IgD-negative memory B cell (primary cell): ENCODE data around the gene KCNK15. TPM values are rescaled to one million over a fixed set of nuclear protein-coding genes. Genes with fewer than 3 reads are reported as not detected.
"Not testable (repeated sequence)": the region's sequence is repeated elsewhere in the genome, so short reads cannot be mapped to it uniquely, and the experiment has no call there.

Experiments
- H3K27ac Mint-ChIP-seq, 3 donors: one replicate each; pipeline ENCODE4 v1.8.0; 2020 to 2022; ENCODE audit warnings: mild to moderate bottlenecking in 3 of 3, mixed read lengths in 3 of 3, moderate library complexity in 1 of 3
- H3K27me3 Mint-ChIP-seq: one replicate; pipeline ENCODE4 v1.8.0; 2021; ENCODE audit warnings: mixed read lengths
- H3K36me3 Mint-ChIP-seq: one replicate; pipeline ENCODE4 v1.8.0; 2020; ENCODE audit warnings: mild to moderate bottlenecking, mixed read lengths
- H3K4me1 Mint-ChIP-seq, 3 donors: one replicate each; pipeline ENCODE4 v1.8.0; 2020 to 2022; ENCODE audit warnings: mixed read lengths in 3 of 3, mild to moderate bottlenecking in 1 of 3
- H3K4me3 Mint-ChIP-seq, 4 donors: one replicate each; pipeline ENCODE4 v1.8.0; 2020 to 2022; ENCODE audit warnings: mild to moderate bottlenecking in 4 of 4, mixed read lengths in 4 of 4, moderate library complexity in 3 of 4
- H3K9me3 Mint-ChIP-seq, 3 donors: one replicate each; pipeline ENCODE4 v1.8.0; 2020 to 2021; ENCODE audit warnings: mixed read lengths in 3 of 3, mild to moderate bottlenecking in 1 of 3
- polyA plus RNA-seq: library from polyadenylated mRNA; unstranded; fragments of 300-500 nt; fragmentation: Illumina TruSeq; gene quantifications from one replicate; pipeline ENCODE4 v1.2.3, GENCODE V29; 2021

Gene KCNK15
- polyA plus RNA-seq: not detected

DNA sequence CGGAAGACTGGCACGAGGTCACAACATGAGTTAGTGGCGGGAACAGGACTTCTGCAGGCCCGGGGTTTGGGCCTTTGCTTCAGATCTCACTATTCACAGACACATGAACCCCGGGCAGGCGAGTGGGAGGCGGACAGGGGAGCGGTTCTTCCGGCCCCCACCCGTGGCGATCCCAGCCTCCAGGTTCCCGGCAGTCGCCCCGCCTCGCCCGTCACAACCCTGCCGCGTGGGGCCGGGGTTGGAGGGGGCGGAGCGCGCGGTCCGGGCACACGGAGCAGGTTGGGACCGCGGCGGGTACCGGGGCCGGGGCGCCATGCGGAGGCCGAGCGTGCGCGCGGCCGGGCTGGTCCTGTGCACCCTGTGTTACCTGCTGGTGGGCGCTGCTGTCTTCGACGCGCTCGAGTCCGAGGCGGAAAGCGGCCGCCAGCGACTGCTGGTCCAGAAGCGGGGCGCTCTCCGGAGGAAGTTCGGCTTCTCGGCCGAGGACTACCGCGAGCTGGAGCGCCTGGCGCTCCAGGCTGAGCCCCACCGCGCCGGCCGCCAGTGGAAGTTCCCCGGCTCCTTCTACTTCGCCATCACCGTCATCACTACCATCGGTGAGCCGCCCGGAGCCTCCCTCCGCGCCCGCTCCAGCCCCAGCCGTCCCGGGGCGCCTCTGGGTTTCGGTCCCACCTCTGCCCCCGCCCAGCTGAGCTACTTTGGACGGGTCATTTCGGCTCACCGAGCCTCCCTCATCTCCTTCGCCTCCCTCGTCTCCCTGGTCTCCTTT lies at the start of gene KCNK15:
Gene KCNK15 (plus strand): TSS at position 268 of the 769 bp plus-strand sequence. CDS start 46 bp downstream, at position 314.
- Mint-ChIP-seq H3K27ac (no peak within 1 kb of the TSS), H3K36me3 (peaks cover 2% of the 10 kb centered on the region), H3K9me3 (no peaks in the 10 kb centered on the region), H3K4me3 (peak within 1 kb of the TSS; percentile 18 to 88 (median 67)), H3K4me1 (peaks cover 0 to 7% (median 5%) of the 10 kb centered on the region in 3 donors), H3K27me3 (peaks cover 32% of the 10 kb centered on the region)

DNA sequence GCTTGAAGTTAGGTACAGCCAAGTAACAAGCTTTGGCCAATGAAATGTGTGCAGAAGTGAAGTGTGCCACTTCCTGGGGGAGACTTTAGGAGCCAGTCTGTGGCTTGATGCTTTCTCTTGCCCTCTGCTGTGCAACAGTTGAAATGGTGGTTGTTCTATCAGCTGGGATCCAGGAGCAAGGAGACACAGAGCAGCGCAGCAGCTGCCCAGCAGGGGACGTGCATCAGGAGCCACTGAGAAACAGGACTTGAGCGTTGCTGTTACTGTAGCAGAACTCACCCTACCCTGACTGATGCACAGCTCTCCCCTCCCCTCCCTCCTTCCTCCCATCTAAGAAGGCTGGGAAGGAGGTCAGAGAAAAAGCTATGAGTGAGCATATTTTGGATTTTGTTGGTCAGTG lies 49.4 kb upstream of the KCNK15 start:
- no peak overlapping the region for H3K27ac Mint-ChIP-seq
- H3K4me1 Mint-ChIP-seq: peaks cover 0 to 6% (median 0%) of the 10 kb centered on the region in 3 donors
- H3K36me3 Mint-ChIP-seq: peaks cover 3% of the 10 kb centered on the region
- H3K9me3 Mint-ChIP-seq: peaks cover 0 to 3% (median under 1%) of the 10 kb centered on the region in 3 donors
- H3K4me3 Mint-ChIP-seq: no peak overlapping the region
- peaks cover 7% of the 10 kb centered on the region for H3K27me3 Mint-ChIP-seq

DNA sequence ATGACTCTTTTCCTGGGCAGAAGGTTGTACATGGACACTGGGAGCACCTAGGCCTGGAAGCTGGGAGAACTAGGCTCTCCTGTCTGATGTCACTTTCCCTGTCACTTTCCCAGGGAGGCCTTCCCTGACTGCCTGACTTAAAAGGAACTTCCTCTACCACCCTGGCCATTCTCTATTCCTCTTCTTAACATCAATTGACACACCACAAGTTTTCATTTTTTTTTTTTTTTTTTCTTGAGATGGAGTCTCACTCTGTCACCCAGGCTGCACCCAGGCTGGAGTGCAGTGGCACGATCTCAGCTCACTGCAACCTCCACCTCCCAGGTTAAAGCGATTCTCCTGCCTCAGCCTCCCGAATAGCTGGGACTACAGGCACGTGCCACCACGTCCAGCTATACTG lies 48.6 kb upstream of the KCNK15 start:
- not testable (repeated sequence) for H3K4me1 Mint-ChIP-seq, H3K27me3 Mint-ChIP-seq, H3K4me3 Mint-ChIP-seq, H3K9me3 Mint-ChIP-seq, H3K36me3 Mint-ChIP-seq, H3K27ac Mint-ChIP-seq

DNA sequence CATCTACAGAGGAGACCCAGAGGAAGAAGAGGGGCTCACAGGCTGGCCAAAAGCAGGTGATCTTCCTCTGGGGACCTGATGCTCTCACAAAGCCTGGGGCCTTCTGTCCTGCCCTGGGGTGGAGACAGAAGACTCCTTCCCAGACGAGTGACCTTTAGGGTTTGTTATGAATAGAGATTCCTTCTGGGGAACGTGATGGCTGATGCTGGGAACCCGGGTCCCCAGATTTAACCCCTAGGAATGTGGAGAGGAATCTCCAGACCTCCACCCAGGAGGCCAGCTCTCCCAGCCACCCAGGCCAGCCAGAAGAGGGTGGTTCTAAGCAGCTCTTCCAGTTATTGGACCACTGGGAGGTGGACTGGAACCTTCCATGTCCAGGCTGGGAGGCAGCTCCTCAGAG lies 47.3 kb upstream of the KCNK15 start:
- Mint-ChIP-seq H3K27me3 (peaks cover 16% of the 10 kb centered on the region), H3K36me3 (no peaks in the 10 kb centered on the region), H3K9me3 (no peaks in the 10 kb centered on the region), H3K4me1 (peaks cover 0 to 7% (median 6%) of the 10 kb centered on the region in 3 donors), H3K27ac (no peak overlapping the region), H3K4me3 (no peak overlapping the region)

DNA sequence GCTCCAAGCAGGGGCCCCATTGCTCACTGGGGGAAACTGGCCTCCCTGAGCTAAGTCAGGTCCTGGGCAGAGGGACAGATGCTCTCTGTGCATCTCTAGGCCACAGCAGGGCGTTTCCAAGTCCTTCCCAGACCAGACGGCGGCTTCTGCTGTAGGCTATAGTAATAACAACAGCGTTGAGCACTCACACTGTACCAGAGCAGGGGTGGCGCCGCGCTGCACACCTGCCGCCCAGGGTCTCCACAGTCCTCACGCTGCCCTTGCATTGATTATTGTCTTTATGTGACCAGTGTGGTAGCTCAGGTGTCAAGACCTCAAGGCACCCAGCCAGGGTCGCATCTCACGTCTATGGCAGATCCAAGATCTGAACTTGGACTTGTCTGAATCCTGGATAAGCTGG lies 45.4 kb upstream of the KCNK15 start:
- H3K36me3 Mint-ChIP-seq: no peaks in the 10 kb centered on the region
- H3K4me1 Mint-ChIP-seq: peaks cover 0 to 9% (median 7%) of the 10 kb centered on the region in 3 donors
- no peaks in the 10 kb centered on the region for H3K9me3 Mint-ChIP-seq
- no peak overlapping the region for H3K4me3 Mint-ChIP-seq
- H3K27me3 Mint-ChIP-seq: peaks cover 18% of the 10 kb centered on the region
- no peak overlapping the region for H3K27ac Mint-ChIP-seq

DNA sequence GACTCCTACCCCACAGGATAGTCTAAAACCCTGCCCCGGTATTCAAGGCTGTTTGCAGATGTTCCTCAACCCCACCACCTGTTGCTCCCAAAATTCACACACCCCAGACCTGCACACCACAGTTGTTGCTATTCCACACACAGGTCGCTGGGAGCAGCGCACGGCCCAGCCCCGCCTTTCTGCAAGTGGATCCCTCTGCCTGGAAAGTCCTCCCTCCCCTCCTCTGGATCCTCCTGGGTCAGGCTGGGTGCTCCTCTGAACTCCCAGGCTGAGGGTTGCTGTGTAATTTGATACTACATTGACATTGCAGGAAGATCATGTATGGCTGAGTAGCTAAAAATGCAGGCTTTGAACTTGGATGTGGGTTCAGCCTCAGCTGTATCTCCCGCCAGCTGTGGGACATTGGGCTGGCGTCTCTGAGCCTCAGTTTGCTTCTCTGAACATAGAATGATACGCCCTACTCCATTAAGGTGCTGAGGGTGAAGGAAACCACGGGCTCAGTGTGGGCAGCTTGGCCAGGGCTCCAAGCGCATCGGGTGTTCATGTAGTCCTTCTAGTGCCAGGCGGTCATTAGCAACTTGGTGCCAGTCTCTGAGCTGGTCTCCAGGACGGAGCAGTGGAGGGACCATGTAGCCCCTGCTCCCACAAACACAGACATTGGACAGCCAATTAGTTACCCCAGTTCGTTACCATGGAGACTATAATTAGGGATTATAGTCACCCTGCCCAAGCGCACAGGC lies 44.4 kb upstream of the KCNK15 start:
- no peak overlapping the region for H3K27ac Mint-ChIP-seq
- peaks cover 19% of the 10 kb centered on the region for H3K27me3 Mint-ChIP-seq
- peak overlapping the region in 1 of 4 donors; percentile 41 for H3K4me3 Mint-ChIP-seq
- no peaks in the 10 kb centered on the region for H3K9me3 Mint-ChIP-seq
- H3K36me3 Mint-ChIP-seq: no peaks in the 10 kb centered on the region
- H3K4me1 Mint-ChIP-seq: peaks cover 0 to 9% (median 4%) of the 10 kb centered on the region in 3 donors

DNA sequence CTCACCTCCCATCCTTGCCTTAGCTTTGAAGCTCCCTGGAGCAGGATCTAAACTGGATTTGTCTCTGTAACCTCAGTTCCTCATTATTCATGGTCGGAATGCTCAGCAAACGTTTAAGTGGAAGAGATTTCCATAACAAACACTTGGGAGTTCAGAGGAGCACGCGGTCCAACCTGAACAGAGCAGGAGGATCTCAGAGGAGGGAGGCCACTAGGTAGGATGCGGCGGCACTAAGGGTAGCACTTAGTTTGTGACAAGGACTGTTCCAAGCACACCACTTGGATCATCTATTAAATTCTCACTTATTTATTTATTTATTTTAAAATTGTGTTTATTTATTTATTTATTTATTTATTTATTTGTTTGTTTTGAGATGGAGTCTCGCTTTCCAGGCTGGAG lies 43.8 kb upstream of the KCNK15 start:
- peak overlapping the region in 1 of 4 donors; percentile 41 for H3K4me3 Mint-ChIP-seq
- H3K4me1 Mint-ChIP-seq: peaks cover 0 to 9% (median 4%) of the 10 kb centered on the region in 3 donors
- H3K27ac Mint-ChIP-seq: no peak overlapping the region
- H3K9me3 Mint-ChIP-seq: no peaks in the 10 kb centered on the region
- H3K27me3 Mint-ChIP-seq: peaks cover 19% of the 10 kb centered on the region
- no peaks in the 10 kb centered on the region for H3K36me3 Mint-ChIP-seq

DNA sequence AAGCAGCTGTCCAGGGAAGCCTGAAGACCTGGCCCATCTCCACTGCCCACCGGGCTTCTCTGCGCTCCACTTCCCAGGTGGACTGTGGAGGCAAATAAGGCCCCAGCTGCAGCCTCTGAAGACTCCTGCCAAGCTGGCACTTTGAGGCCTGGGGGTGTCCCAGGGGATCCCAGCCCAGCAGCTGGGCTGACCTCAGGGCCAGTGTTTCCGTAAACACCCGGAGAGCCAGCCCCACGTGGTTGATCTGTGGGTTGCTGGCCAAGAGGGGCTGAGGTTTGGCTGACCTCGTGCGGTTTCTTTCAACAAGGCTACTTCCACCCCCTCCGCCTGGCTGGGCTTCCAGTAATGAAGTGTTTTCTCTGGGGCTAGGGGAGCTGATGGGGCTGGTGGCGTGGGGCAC lies 42.9 kb upstream of the KCNK15 start:
- Mint-ChIP-seq H3K27ac (no peak overlapping the region), H3K27me3 (peaks cover 19% of the 10 kb centered on the region), H3K9me3 (no peaks in the 10 kb centered on the region), H3K4me3 (peak overlapping the region in 1 of 4 donors; percentile 55), H3K4me1 (peaks cover 0 to 9% (median 2%) of the 10 kb centered on the region in 3 donors), H3K36me3 (no peaks in the 10 kb centered on the region)

DNA sequence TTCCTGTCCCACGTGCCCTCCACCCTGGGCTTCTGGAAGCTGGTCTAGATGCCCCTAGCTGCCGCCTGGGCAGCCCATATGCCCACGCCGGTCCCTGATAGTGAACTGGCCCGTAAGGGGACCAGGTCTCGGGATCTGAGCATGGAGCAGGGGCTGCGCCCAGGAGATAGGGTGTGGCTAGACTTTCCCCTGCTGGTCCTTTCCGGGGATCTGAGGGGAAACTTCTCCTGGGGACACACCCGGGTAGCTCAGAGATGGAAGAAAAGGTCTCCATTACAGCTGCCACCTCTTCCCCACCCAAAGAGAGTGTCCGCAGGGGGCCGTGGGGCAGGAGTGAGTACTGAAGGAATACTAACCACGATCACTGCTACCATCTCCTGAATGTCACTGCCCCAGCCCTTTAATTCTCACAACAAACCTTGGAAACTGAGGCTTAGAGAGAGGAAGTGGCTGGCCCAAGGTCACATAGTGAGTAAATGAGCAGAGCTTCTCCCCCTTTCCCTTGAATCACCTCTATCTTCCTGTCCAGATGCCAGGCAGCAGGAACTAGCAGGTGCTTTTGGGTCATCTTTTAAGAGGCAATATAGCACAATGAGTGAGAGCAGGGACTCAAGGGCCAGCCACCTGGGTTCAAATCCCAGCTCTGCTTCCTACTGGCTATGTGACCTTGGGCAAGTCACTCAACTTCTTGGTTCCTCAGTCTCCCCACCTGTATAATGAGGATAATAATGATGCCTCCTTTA lies 42.3 kb upstream of the KCNK15 start:
- peaks cover 19% of the 10 kb centered on the region for H3K27me3 Mint-ChIP-seq
- H3K4me1 Mint-ChIP-seq: peaks cover 0 to 9% (median 2%) of the 10 kb centered on the region in 3 donors
- H3K27ac Mint-ChIP-seq: no peak overlapping the region
- no peaks in the 10 kb centered on the region for H3K36me3 Mint-ChIP-seq
- no peaks in the 10 kb centered on the region for H3K9me3 Mint-ChIP-seq
- H3K4me3 Mint-ChIP-seq: peak overlapping the region in 2 of 4 donors; percentile 55 to 70

DNA sequence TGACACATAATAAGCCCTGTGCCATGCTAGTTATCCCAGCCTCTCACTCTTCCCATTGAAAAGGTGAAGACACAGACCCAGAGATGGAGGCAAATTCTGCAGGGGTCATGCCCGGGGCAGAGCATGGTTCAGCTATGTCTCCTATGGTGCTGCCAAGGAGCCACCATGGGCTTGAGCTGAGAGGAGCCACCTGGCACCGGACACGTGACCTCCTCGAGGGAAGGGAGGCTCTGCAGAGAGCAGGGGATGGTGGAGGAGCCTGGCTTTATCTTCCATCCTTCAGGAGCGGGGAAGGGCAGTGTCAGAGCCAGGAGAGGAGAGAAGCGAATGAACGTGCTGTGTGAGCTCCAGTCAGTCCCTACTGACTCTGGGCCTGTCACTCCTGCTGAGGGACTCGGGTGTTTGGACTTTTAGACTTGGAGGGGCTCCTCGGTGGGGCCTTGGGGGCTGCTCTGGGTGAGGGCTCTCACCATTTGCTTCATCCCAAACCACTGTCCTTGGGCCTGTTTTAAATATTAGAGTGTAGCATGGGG lies 41.6 kb upstream of the KCNK15 start:
- Mint-ChIP-seq H3K27me3 (peaks cover 19% of the 10 kb centered on the region), H3K4me3 (no peak overlapping the region), H3K27ac (no peak overlapping the region), H3K36me3 (no peaks in the 10 kb centered on the region), H3K9me3 (no peaks in the 10 kb centered on the region), H3K4me1 (peaks cover 0 to 9% (median 2%) of the 10 kb centered on the region in 3 donors)

DNA sequence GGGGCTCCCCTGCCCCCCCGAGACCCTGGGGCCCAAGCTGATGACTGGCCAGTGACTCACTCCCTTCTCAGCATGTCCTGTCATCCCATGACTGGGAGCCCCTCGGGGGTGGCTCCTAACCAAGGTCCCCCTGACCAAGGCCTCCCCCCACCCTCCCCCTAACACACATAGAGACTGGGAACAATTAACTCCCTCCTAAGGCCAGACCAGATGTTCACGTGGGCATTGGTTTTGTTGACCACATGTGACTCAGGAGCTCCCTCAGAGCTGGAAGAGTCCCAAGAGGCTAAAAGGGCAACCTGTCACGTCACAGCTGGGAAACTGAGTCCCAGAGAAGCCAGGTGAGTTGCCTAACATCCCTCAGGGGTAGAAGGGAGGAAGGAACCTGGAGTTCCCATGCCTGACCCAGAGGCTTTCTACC lies 41.1 kb upstream of the KCNK15 start:
- Mint-ChIP-seq H3K9me3 (no peaks in the 10 kb centered on the region), H3K27me3 (peaks cover 19% of the 10 kb centered on the region), H3K4me3 (no peak overlapping the region), H3K27ac (no peak overlapping the region), H3K36me3 (no peaks in the 10 kb centered on the region), H3K4me1 (peaks cover 0 to 9% (median 2%) of the 10 kb centered on the region in 3 donors)

DNA sequence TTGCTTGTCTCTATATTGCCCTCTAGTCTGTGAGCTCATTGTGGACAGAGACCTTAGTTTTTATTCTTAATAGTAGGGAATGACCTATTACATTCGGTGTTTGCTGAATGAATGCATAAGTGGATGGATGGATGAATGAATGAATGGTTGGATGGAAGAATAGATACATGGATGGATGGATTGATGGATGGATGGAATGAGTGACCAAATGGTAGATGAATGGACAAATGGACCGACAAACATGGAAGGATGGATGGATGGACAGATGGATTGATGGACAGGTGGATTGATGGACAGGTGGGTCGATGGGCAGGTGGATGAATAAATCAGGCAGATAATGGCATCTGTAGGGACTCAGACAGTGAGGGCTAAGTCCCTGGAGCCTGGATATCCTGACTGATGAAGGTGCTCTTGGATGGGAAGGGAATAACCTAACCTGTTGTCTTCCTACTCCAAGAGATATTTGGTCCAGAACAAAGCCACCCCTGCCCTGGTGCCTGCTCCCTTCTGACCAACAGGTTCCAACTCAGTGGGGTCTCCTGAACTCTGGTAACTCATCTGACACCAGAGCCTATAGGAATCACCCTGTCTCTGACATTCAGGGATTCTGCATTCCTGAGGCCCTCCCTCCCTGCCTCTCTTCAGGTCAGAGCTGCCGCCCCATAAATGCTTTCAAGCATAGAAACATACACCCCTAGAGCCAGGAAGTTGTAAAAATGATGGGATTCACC lies 40.1 kb upstream of the KCNK15 start:
- H3K36me3 Mint-ChIP-seq: no peaks in the 10 kb centered on the region
- H3K4me1 Mint-ChIP-seq: peaks cover 0 to 9% (median 2%) of the 10 kb centered on the region in 3 donors
- peak overlapping the region in 1 of 3 donors; percentile 22 for H3K27ac Mint-ChIP-seq
- H3K4me3 Mint-ChIP-seq: no peak overlapping the region
- no peaks in the 10 kb centered on the region for H3K9me3 Mint-ChIP-seq
- H3K27me3 Mint-ChIP-seq: peaks cover 19% of the 10 kb centered on the region

DNA sequence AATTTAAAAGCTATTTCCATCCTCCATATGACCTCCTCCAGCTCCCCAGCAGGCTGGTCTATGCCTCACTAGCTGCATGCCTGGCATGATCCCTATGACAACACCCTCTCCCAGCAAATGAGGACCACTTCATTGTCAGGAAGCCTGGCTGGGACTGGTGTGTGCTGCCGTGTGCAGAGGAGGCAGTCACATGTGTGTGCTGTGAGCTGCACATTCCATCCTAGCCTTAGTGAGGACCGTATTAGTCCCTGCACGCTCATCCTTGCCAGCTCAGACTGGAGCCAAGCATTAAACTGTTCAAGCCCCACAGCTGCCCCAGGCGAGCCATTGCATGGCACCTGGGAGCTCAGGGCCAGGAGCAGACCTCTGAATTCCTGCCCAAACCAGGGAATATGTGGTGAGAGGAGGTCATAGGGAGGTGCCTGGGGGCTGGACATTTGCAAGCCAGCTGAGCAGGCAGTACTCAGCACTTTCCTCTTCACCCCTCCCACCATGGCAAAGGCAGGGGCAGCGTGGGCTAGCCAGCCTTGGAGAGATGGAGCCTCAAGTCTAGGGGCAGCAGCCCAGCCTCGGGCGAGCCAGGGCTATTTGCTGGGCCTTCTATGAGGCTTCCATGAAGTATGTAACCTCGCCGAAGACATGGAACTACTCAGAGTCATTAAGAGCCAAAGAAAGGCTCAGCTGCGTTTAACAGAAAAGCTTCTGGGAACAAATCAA lies 39.2 kb upstream of the KCNK15 start:
- Mint-ChIP-seq H3K4me1 (peaks cover 0 to 9% (median 2%) of the 10 kb centered on the region in 3 donors), H3K27me3 (peaks cover 14% of the 10 kb centered on the region), H3K27ac (peak overlapping the region in 1 of 3 donors; percentile 22), H3K36me3 (no peaks in the 10 kb centered on the region), H3K9me3 (no peaks in the 10 kb centered on the region), H3K4me3 (no peak overlapping the region)
